ENCODE measurements around the gene KIF5C.

KIF5C gene

GRCh38 chr2:148947299-148947698, 72.3 kb downstream of the KIF5C start:
- in situ Hi-C loops (cut with MboI; ENCODE audit: low sequenced_read_pairs, unreplicated experiment) = no loop called here
- no peak for DNase-seq (ENCODE audit: low spot score)

DNA sequence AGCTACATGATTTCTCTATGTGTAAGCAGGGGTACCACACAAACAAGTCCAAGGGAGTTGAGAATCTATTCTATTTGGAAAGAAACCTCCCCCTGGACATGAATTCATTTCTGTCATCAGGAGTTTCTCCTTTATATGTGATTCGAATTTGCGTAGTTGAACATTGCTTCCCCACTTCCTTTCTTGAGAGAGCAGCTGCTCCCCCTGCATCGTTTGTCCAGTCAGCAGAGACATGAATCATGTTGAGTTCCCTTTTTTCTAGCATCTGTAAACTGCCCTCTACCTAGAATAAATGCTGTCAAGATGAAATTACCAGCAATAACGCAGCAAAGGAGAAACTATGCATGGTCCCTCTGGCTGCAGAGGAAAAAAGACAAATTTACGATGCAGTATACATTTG, 73.8 kb downstream of the KIF5C start:
- DNase-seq (ENCODE audit: low spot score) = no peak
- in situ Hi-C loops (cut with MboI; ENCODE audit: low sequenced_read_pairs, unreplicated experiment) = no loop called here
- no peak for TF ChIP-seq CTCF (IDR thresholded peaks at IDR 0.05; ENCODE audit: borderline replicate concordance, control extremely low read depth, extremely low read depth, insufficient read depth, missing control alignments)

More at GRCh38 chr2:148947299-148947698, 72.3 kb downstream of the KIF5C start:
- no peak for TF ChIP-seq CTCF (IDR thresholded peaks at IDR 0.05; ENCODE audit: borderline replicate concordance, control extremely low read depth, extremely low read depth, insufficient read depth, missing control alignments)

DNA sequence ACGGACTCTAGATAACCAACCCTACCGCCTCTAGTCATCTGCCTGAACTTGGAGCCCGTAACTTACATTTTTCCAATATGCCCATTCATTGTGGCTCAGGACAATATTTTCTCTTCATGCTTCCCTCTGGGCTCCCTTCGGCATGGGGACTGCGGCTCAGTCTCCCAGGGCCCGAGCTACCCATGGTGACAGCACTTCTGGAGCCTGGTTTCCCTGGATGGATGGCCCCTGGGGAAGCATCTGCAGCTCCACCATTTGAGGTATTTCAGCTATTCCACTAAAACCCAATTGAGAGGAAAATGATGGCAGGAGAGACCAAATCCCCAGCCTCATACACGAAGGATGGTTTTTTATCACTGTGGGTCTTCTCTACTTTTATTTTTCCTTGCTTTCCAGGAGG, 74.3 kb downstream of the KIF5C start:
- in situ Hi-C loops (cut with MboI; ENCODE audit: low sequenced_read_pairs, unreplicated experiment) = no loop called here
- no peak for TF ChIP-seq CTCF (IDR thresholded peaks at IDR 0.05; ENCODE audit: borderline replicate concordance, control extremely low read depth, extremely low read depth, insufficient read depth, missing control alignments)
- no peak for DNase-seq (ENCODE audit: low spot score)

- no peak for DNase-seq (ENCODE audit: low spot score)
- in situ Hi-C loops (cut with MboI; ENCODE audit: low sequenced_read_pairs, unreplicated experiment) = no loop called here
These were observed 77.6 kb downstream of the KIF5C start for GRCh38 chr2:148952621-148953020.

DNA sequence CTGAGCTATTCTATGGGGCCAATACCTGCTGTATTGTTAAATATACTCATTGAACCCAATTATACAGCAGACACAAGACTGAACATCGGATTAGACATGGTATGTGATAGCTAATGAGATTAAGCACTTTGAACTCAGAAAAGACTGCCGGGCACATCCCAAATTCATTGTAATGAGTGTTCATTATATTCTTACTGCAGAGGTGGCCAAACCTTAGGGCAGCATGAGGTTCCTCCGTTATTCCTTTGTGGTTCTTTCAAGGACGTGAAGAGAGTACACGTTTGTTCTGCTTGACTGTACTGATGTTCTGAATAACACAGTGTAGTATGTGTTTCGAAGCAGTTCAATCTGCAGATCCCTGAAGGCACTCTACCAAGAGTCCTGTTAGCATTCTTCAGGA, 78.4 kb downstream of the KIF5C start:
- in situ Hi-C loops (cut with MboI; ENCODE audit: low sequenced_read_pairs, unreplicated experiment) = no loop called here
- no peak for TF ChIP-seq CTCF (IDR thresholded peaks at IDR 0.05; ENCODE audit: borderline replicate concordance, control extremely low read depth, extremely low read depth, insufficient read depth, missing control alignments)
- no peak for DNase-seq (ENCODE audit: low spot score)

More at GRCh38 chr2:148952621-148953020, 77.6 kb downstream of the KIF5C start:
- no peak for TF ChIP-seq CTCF (IDR thresholded peaks at IDR 0.05; ENCODE audit: borderline replicate concordance, control extremely low read depth, extremely low read depth, insufficient read depth, missing control alignments)

GRCh38 chr2:148954536-148954935, 79.5 kb downstream of the KIF5C start:
- in situ Hi-C loops (cut with MboI; ENCODE audit: low sequenced_read_pairs, unreplicated experiment) = no loop called here
- no peak for DNase-seq (ENCODE audit: low spot score)
- no peak for TF ChIP-seq CTCF (IDR thresholded peaks at IDR 0.05; ENCODE audit: borderline replicate concordance, control extremely low read depth, extremely low read depth, insufficient read depth, missing control alignments)

DNA sequence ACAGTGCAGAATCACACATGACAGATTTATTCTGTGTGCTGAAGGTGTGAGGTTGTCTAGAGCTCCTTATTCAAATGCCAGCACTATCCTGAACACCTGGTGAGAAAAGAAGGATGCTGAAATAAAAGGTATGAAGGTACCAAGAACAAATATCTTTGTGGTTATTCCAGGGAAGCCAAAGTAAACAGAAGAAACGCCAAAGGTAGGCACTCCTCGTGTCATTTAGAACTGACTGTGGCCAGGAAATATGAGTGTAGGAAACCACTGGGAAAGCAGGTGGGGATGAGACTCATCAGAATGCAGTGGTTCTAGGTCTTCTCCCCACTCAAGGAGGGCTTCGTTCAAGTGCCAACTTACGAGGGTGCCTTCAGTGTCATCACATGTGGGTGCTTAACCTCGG, 80.8 kb downstream of the KIF5C start:
- in situ Hi-C loops (cut with MboI; ENCODE audit: low sequenced_read_pairs, unreplicated experiment) = no loop called here
- no peak for TF ChIP-seq CTCF (IDR thresholded peaks at IDR 0.05; ENCODE audit: borderline replicate concordance, control extremely low read depth, extremely low read depth, insufficient read depth, missing control alignments)
- DNase-seq (ENCODE audit: low spot score) = no peak
